Measurements from ENCODE around the gene RNF5.

DNA sequence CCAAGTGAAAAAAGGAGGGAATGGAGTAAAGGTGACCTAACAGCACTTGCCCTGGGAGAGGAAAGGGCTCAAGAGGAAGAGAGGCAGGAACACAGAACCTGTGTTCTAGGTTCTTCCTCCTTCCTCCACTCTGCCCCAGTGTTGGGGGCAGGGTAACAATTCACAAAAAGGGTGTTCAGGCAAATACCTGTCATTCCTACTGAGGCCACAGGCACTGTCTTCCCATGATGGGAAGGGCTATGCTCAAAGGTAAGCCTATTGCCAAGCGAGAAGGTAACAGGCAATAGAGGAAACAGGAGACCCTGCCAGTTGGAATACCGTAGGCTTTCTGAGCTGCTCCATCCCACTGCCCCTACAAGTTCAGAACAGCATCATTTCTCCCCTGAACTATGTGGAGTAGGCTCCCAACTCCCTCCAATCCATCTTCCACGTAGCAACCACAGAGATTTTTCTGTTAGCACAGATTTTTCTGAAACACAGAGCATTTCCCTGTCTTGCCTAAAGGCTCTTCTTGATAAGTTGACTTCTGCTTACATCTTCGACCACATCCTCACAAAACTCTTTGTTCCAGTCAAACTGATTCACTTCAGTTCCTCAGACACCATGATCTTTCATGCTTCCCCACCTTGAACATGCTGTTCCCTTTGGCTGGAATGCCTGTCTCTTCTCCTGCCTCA is 5.0 kb upstream of the RNF5 start:
- TF ChIP-seq, protein P1, sequence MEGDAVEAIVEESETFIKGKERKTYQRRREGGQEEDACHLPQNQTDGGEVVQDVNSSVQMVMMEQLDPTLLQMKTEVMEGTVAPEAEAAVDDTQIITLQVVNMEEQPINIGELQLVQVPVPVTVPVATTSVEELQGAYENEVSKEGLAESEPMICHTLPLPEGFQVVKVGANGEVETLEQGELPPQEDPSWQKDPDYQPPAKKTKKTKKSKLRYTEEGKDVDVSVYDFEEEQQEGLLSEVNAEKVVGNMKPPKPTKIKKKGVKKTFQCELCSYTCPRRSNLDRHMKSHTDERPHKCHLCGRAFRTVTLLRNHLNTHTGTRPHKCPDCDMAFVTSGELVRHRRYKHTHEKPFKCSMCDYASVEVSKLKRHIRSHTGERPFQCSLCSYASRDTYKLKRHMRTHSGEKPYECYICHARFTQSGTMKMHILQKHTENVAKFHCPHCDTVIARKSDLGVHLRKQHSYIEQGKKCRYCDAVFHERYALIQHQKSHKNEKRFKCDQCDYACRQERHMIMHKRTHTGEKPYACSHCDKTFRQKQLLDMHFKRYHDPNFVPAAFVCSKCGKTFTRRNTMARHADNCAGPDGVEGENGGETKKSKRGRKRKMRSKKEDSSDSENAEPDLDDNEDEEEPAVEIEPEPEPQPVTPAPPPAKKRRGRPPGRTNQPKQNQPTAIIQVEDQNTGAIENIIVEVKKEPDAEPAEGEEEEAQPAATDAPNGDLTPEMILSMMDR (IDR thresholded peaks at IDR 0.05) = no peak
- no peak for TF ChIP-seq POLR2A (IDR thresholded peaks at IDR 0.05)
